Astrocyte of the spinal cord (primary cell): ENCODE results near the gene PLA2G4F.

ENCODE experiments used
- DNase-seq: peaks from one replicate; pipeline ENCODE4 v3.0.0; 2011; ENCODE audit warnings: low read depth, low spot score
- H3K4me3 ChIP-seq: 2 replicates; pipeline ENCODE4 v1.5.1; 2011; ENCODE audit warnings: low read depth, mild to moderate bottlenecking, low read length, moderate library complexity
- in situ Hi-C: cut with HindIII; loops from 2 replicates; pipeline ENCODE4 v1.10.0; 2017; ENCODE audit warnings: low sequenced_read_pairs
- TF ChIP-seq, protein P1 (sequence below): IDR thresholded peaks from 2 replicates; pipeline ENCODE4 v1.5.1; 2012; ENCODE audit warnings: low read depth, mild to moderate bottlenecking, low read length, inconsistent platforms

The PLA2G4F gene

DNA sequence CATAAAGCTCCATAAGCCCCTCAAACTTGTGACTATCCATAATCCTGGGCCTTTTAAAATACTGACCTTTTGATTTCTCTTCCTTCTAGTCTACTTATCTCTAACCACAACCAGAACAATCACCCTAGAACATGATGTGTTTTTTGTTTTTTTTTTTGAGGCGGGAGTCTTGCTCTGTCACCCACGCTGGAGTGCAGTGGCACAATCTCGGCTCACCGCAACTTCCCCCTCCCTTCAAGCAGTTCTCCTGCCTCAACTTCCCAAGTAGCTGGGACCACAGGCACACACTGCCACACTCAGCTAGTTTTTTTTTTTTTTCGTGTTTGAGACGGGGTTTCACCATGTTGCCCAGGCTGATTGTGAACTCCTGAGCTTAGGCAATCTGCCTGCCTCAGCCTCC, 26.5 kb upstream of the PLA2G4F start:
- TF ChIP-seq, protein P1, sequence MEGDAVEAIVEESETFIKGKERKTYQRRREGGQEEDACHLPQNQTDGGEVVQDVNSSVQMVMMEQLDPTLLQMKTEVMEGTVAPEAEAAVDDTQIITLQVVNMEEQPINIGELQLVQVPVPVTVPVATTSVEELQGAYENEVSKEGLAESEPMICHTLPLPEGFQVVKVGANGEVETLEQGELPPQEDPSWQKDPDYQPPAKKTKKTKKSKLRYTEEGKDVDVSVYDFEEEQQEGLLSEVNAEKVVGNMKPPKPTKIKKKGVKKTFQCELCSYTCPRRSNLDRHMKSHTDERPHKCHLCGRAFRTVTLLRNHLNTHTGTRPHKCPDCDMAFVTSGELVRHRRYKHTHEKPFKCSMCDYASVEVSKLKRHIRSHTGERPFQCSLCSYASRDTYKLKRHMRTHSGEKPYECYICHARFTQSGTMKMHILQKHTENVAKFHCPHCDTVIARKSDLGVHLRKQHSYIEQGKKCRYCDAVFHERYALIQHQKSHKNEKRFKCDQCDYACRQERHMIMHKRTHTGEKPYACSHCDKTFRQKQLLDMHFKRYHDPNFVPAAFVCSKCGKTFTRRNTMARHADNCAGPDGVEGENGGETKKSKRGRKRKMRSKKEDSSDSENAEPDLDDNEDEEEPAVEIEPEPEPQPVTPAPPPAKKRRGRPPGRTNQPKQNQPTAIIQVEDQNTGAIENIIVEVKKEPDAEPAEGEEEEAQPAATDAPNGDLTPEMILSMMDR, result no peak
- in situ Hi-C loops, result no loop called here
- no peak for DNase-seq
- no peak overlapping the region for H3K4me3 ChIP-seq

DNA sequence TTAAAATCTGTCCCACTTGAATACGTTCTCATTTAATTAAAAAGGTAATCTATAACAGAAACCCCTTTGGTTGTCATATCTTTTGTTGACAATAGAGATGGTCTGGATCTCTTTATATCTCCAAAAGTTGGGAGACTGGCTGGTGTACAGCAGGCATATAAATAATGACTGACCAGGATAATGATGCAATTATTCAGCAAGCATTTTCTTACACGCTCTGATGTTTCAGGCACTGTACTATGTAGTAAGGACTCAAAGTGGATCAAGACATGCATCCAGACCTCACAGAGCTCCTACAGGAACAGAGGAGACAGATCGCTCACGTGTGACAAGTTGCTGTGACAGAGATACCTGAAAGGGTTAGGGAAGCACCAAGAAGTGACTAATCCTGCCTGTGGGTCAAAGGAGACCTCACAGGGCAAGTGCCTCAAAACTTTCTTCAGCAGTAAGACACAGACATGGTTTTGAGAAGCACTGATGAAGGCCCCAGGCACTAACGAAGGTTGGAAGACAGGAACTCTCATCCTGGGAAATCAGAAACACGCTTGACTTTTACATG, 26.0 kb upstream of the PLA2G4F start:
- TF ChIP-seq, protein P1, result no peak
- DNase-seq, result no peak
- no peak overlapping the region for H3K4me3 ChIP-seq
- in situ Hi-C loops, result no loop called here

DNA sequence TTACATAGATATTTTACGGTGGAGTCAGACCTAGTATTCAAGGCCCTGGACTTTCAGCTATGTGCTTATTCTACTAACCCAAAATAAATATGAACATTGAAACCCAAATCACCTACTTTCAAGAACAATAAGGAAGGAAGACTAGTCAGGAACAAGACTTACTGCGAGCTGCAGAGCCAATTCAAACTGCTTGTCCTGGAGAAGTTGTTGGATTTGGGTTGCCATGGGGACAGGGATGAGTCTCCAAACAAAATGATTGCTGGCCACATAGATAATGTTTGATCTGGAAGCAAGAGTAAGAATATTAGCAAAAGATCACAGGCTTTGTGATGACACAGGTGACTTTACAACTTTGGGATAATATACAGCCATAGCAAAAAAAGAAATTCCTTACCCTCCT, 21.6 kb upstream of the PLA2G4F start:
- in situ Hi-C loops, result no loop called here
- TF ChIP-seq, protein P1, result no peak
- H3K4me3 ChIP-seq, result no peak overlapping the region
- DNase-seq, result no peak

GRCh38 chr15:42175671-42176070, 19.2 kb upstream of the PLA2G4F start:
- in situ Hi-C loops, result no loop called here
- no peak for DNase-seq

DNA sequence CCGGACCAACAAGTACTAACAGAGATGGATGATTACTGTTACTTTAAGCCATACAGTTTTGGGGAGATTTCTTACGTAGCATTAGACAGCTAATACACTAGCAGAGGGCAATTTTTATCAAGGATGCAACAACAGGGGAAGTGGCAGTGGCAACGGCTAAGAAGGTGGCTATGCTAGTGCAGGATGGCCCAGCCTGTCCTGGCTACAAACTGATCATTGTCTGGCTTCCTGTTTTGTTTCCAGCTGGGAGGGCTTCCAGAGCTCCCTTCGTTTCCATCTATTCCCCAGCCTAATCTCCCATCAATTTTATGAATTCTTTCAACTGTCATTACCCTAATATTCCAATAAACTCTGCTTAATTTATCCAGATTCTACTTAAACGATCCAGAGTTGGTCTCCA, 16.0 kb upstream of the PLA2G4F start:
- H3K4me3 ChIP-seq, result no peak overlapping the region
- DNase-seq, result no peak
- in situ Hi-C loops, result no loop called here
- TF ChIP-seq, protein P1, result no peak

More at GRCh38 chr15:42175671-42176070, 19.2 kb upstream of the PLA2G4F start:
- TF ChIP-seq, protein P1, result no peak
- H3K4me3 ChIP-seq, result no peak overlapping the region

DNA sequence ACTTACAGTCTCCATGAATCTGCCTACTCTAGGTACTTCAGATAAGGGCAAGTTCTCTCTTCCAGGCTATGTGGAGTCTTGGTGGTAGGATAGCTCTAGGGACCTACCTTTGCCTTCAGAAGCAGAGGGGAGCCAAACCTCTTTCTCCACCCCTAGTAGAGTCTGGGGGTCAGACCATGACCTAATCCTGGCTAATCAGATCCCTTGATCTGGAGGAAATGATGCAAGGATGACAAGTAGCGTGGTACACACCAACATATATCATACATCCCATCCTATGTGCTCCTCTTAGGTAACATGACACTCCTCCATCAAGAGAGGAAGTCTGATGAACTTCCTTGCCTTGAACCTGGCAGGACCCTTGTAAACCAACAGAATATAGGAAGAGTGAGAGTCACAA, 15.4 kb upstream of the PLA2G4F start:
- TF ChIP-seq, protein P1, result no peak
- in situ Hi-C loops, result no loop called here
- DNase-seq, result no peak
- H3K4me3 ChIP-seq, result no peak overlapping the region

DNA sequence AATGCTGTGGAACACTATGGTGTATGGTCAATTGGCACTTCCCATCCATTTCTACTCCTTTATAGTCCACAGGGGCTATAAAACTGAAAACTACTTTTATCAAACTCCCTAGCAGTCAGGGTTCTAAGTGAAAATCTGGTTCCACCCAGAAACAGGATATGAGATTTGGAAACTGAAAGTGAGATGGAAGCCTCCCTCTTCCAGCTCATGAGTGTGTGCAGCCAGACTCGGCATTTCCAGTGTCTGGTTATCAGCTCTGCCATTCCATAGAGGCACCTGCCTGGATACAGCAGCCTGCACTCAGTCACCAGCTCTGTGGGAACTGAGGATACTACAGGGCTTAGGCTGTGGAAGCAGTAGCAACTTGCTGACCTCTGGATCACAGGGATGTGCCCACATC, 14.7 kb upstream of the PLA2G4F start:
- TF ChIP-seq, protein P1, result no peak
- no peak for DNase-seq
- no peak overlapping the region for H3K4me3 ChIP-seq
- in situ Hi-C loops, result no loop called here
